Tibial nerve (tissue), 4 donors: ENCODE measurements around the gene ZNF618.

Source experiments
- CTCF ChIP-seq, 5 experiments: fragments of 200-600 bp in 3 of 5; fragments of 450-650 bp in 2 of 5; sonication (generic) in 3 of 5; IDR thresholded peaks; one replicate each; pipeline ENCODE4 v1.5.1; 2016 to 2019; ENCODE audit warnings: antibody characterized with exemption in 5 of 5, mild to moderate bottlenecking in 3 of 5, moderate library complexity in 2 of 5
- EP300 ChIP-seq, 2 donors: sonication (generic); formaldehyde crosslinking; IDR thresholded peaks; one replicate each; pipeline ENCODE4 v1.6.1; 2017; ENCODE audit warnings: antibody characterized with exemption in 2 of 2, mild to moderate bottlenecking in 1 of 2
- POLR2A ChIP-seq, 2 donors: fragments of 450-650 bp; IDR thresholded peaks; one replicate each; pipeline ENCODE4 v1.6.1; 2017; ENCODE audit warnings: antibody characterized with exemption in 2 of 2, mild to moderate bottlenecking in 2 of 2, moderate library complexity in 2 of 2

GRCh38 chr9:114093031-114093471, 216.9 kb downstream of the ZNF618 start:
- TF ChIP-seq CTCF (IDR thresholded peaks at IDR 0.05) (no peak), POLR2A (IDR thresholded peaks at IDR 0.05) (no peak), EP300 (IDR thresholded peaks at IDR 0.05) (no peak)
